ENCODE measurements around the gene RCBTB1.
"Not testable (repeated sequence)": the region's sequence is repeated elsewhere in the genome, so short reads cannot be mapped to it uniquely, and the experiment has no call there.

The RCBTB1 gene

GRCh38 chr13:49502954-49503353 lies 82.4 kb downstream of the RCBTB1 start:
- no peak for DNase-seq

DNA sequence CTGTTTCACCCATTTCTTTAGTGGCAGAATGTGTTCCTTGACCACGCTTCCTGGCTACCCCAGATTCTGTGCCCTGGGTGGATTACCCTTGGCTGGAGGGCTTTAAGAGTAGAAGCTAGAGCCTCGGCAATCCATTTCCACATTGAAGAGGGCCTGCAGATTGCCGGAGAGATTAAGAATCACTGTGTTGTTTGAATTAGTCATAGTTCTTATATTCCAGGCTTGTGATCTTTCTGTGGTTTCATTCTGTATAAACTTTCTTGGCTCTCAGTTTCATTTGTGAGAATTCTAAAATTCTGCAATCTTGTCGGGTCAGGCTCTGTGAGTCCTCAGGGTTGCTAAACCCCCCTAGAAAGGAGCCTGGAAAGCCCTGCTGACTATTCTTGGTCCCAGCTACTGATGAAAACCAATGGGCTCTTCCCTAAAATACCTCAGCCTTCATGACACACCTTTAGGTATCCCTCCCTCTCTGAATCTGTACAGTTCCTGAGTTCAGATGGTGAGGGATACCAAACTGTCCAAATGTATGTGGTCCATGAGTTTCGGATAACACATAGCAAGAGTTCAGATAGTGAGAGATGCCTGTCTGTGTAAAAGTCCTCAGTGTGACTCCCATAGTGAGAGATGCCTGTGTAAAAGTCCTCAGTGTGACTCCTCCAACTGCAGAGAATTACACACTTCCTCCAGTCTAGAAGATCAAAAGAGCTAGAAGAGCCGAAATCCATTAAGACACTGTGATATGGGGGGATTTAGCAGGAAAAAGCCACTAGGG lies 85.3 kb downstream of the RCBTB1 start:
- DNase-seq, result no peak

DNA sequence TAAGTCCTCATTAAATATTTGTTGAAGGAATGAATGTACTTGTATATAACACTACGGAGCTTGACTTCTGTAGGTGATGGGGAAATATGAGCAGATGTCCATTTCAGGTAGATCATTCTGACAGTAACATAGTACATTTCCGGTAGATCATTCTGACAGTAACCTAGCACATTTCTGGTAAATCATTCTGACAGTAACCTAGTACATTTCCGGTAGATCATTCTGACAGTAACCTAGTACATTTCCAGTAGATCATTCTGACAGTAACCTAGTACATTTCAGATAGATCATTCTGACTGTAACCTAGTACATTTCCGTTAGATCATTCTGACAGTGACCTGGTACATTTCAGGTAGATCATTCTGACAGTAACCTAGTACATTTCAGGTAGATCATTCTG lies 87.2 kb downstream of the RCBTB1 start:
- no peak for DNase-seq

- DNase-seq, result no peak
Measured at GRCh38 chr13:49497272-49497671, 88.1 kb downstream of the RCBTB1 start.

GRCh38 chr13:49496837-49497236 lies 88.5 kb downstream of the RCBTB1 start:
- not testable (repeated sequence) for DNase-seq

- peak; percentile 22 for DNase-seq
Measured at GRCh38 chr13:49495783-49496762, 89.3 kb downstream of the RCBTB1 start, which contains the start of gene PHF11. TSS of gene PHF11 (plus strand) at chr13:49495953. CDS start at chr13:49496002, 49 bp downstream.

- no peak for DNase-seq
Measured at GRCh38 chr13:49494645-49495044, 90.7 kb downstream of the RCBTB1 start.

DNA sequence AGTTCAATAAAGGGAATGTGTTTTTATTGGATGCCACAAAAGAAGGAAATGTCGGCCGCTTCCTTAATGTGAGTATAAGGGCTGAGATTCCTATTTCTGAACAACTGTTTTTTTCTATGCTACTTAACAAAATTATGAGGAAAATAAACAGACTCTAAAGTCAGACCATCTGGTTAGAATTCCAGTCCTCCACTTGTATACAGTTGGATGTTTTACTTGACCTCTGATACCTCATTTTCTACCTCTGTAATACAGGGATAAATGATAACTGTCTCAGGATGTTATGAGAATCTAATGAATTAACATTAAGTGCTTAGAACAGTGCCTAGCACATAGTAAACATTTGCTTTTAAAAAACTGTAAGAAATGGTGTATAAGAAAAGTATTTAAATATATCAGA lies 96.8 kb downstream of the RCBTB1 start:
- DNase-seq, result no peak
